ENCODE data around the gene FKBP8.

FKBP8 gene

GRCh38 chr19:18500799-18501198, 42.6 kb downstream of the FKBP8 start:
- TF ChIP-seq CTCF (conservative IDR thresholded peaks at IDR 0.05; ENCODE audit: low read depth, low read length): no peak
- no peak for DNase-seq (ENCODE audit: low read depth)
- H3K4me3 ChIP-seq (ENCODE audit: low read depth, low read length): no peak overlapping the region

GRCh38 chr19:18500376-18500775, 43.0 kb downstream of the FKBP8 start:
- H3K4me3 ChIP-seq (ENCODE audit: low read depth, low read length): no peak overlapping the region
- no peak for DNase-seq (ENCODE audit: low read depth)
- TF ChIP-seq CTCF (conservative IDR thresholded peaks at IDR 0.05; ENCODE audit: low read depth, low read length): no peak

GRCh38 chr19:18499055-18499775, 44.2 kb downstream of the FKBP8 start:
- no peak for TF ChIP-seq CTCF (conservative IDR thresholded peaks at IDR 0.05; ENCODE audit: low read depth, low read length)
- no peak overlapping the region for H3K4me3 ChIP-seq (ENCODE audit: low read depth, low read length)
- no peak for DNase-seq (ENCODE audit: low read depth)

- no peak for TF ChIP-seq CTCF (conservative IDR thresholded peaks at IDR 0.05; ENCODE audit: low read depth, low read length)
- no peak for DNase-seq (ENCODE audit: low read depth)
- no peak overlapping the region for H3K4me3 ChIP-seq (ENCODE audit: low read depth, low read length)
Observed at GRCh38 chr19:18496980-18497256, 46.5 kb downstream of the FKBP8 start.

GRCh38 chr19:18496167-18496979, 47.0 kb downstream of the FKBP8 start:
- TF ChIP-seq CTCF (conservative IDR thresholded peaks at IDR 0.05; ENCODE audit: low read depth, low read length): peak; percentile 11
- no peak overlapping the region for H3K4me3 ChIP-seq (ENCODE audit: low read depth, low read length)
- DNase-seq (ENCODE audit: low read depth): peak; percentile 79

- H3K4me3 ChIP-seq (ENCODE audit: low read depth, low read length): no peak overlapping the region
- DNase-seq (ENCODE audit: low read depth): no peak
- TF ChIP-seq CTCF (conservative IDR thresholded peaks at IDR 0.05; ENCODE audit: low read depth, low read length): no peak
Observed at GRCh38 chr19:18495204-18495911, 48.0 kb downstream of the FKBP8 start.

Data from choroid plexus epithelial cell (primary cell).